Limb (tissue), 2 donors: ENCODE results near the gene KNCN.

Source experiments
- DNase-seq, 2 donors: peaks; one replicate each; pipeline ENCODE4 v3.0.0-alpha.2; 2016; ENCODE audit errors: extremely low spot score in 2 of 2

KNCN gene

DNA sequence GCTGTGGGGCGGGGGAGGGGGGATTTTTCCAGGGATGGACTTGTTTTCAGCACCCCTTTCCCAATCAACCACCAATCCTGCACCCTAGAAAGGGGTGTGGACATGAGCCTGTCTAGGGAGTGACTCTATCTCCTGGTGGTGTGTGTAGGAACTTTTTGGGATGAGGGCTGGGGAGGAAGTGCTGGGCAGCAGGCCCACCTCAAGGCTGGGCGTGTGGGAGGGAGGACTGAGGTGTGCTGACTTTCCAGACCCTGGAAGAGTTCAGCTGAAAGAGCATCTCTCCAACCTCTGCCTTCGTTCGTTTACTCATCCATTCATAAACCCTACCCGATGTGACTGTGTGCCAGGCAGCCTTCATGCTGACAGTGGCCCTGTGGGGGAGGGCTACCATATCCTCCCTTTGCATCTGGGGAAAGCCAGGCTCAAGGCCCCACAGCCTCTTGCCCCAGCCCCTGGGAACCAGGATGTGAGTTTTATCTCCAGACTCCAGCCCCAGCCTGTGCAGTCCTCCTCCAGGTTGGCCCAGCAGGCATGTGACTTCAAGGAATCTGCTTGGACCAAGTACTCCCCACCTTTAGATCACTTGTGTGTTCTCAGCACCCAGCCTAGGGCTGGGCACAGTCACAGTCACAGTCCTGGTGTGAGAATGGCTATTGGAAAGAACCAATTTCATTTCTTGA lies 6.7 kb downstream of the KNCN start:
- no peak for DNase-seq

DNA sequence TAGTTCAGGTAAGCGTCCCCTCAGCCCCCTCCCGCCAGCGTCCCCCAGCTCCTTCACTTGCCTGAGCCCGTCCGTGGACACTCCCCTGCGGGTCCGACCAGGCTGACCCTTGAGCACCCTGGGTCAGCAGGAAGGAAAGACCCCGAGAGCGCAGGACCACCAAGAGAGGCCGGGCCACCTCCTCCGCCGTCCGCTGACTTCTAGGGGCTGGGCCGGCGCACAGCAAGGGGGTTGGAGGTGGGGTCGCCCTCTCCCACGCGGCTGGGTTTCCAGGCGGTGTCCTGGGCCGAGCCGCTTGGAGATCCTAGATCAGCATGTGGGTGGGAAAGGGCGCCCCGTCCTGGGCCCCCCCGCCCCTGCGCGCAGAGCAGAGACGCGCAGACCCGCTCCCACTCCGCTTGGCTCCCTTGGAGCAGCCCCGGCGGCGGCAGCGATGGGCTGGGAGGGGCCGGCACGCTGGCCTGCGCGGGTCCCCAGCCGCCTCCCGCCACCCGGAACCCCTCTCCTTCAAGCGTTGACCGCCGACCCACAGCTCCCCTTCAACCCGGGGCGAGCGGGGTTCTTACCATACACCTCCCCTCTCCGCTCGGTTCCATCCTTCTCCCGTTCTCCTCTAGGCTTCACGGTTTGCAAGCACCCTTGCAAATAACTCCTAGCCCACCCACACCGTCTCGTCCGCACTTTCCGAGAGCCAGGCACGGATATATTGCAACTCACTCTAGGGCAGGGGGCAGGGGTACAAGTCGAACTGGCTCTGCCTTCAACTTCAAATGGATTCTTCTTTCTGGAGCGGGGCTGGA lies 7.5 kb downstream of the KNCN start:
- no peak for DNase-seq

DNA sequence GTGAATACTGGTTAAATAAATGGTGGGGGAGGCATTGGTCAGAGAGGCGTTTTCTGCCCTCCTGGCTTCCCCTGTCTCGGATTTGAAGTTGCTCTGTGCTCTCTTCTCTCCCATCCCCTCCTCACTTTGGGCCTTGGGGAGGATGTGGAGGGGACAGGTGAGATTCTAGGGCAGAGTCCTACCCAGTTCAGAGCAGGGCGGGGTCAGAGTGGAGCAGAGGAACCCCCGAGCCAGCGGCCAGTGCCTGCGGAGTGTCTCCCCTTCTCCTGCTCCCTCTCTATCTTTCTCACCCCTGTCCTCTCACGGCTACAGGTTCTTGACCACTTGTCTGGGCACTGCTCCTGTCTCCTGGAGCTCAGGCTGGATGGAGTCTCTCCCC lies 8.1 kb downstream of the KNCN start:
- no peak for DNase-seq

DNA sequence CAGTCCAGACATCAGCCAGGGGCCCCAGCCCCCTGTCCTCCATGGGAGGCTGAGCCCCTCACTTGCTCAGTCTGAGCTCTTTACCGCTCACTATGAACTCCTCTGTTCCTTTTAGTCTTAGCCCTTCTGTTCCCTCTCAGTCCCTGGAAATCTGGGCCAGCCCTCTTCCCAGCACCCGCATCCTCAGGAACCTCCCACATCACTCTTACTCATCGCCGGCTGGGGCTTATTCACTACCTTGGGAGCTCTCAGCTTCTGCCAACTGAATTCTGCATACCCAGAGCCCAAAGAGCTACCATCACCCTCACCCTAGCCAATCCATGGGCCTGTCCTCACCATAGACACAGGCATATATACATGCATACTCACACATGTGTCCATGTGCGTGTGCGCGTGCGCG lies 11.5 kb downstream of the KNCN start:
- no peak for DNase-seq

DNA sequence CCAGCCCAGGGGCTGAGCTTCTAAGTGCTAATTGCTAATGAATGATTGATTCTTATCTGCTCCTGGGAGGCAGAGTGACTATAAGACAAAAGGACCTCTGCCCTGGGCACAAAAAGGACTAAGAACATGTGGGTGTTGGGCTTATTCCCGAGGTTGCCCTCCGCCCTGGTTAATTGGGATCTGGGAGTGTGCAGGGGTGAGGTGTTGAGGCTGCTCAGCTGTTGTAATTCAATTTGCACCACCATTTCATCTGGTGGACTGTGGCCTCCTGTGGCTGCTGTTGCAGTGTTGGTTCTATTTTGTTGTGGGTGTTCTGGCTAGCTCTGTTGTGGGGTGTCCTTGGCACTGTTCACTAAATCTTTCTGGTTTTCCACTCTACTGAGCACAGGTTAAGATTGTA lies 13.3 kb downstream of the KNCN start:
- DNase-seq, result no peak

DNA sequence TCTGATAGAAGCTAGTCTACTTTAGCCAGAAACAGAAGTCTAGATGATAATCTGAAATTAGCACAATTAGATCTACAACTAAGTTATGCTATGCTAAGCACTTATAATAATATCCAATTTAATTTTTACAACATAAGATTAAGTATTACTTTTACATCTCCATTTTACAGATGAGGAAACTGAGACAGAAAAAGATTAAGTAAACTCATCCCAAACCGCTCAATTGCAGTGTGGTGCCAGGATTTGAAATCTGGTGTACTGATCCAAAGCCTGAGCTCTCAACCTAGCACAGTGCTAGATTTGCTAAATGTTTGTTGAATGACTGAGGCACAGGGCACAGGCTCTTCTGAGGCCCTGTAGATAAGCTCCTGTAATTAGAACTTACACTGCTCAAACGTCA lies 13.8 kb downstream of the KNCN start:
- DNase-seq, result no peak

DNA sequence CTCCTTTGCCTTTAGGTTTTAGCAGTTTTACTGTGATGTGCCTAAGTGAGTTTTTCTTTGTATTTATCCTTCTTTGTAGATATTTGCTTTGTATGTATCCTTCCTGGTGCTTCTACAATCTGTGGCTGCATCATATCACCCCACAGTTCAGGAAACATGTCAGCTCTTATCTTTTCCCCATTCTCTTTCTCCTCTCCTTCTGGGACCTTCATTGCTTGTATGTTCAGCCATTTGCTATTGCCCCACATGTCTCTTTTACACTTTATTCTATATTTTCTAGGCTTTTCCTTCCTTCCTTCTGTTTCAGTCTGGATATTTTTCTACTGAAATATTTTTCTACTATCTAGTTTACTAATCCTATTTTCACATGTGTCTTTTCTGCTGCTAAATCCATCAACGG lies 14.9 kb downstream of the KNCN start:
- no peak for DNase-seq

DNA sequence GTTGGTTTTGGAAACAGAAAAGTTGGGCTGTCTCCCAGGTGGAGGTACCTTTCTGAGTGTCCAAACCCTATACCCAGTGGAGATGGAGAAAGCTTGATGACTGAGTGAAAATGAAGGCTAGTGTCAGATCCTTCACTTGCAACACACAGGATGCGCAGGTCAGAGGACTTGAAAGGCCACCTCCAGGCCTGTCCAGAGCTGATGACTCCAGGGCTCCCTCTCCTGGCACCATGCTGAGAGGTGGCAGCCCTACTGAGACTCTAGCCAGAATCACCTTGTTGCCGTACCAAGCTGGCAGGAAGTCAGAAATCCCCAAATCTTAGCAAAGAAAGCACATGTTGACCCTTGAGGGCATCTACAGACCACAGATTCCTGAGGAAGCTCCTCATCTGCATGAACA lies 16.4 kb downstream of the KNCN start:
- DNase-seq, result no peak

DNA sequence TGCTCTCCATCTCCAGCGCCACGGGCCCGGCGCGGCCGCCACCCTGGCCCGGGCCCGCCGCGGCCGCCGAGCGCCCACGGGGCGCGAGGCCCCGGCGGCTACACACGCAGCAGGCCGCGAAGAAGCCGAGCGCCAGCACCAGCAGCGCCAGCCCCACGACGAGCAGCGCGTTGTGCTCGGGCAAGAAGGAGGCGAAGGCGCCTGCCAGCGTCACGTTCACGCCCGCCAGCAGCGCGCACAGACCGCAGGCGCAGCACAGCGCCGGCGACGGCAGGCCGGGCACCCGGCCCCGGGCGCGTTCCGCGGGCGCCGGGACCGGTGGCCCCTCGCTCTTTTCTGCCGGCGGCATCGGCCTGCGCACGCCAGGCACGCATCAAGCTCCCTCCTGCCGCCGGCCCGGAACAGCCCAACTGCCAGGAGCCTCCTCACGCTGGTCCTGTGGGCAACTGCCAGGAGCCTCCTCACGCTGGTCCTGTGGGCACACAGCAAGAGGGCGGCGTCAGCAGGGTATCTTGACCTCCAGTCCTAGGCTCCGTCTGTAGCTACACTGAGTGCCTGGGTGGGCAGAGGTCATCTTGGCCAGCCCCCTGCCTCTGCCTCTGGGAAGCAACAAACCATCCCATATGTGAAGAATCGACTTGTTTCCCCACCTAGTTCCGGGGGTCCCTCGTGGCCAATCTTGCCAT lies 18.1 kb downstream of the KNCN start:
- DNase-seq, result peak; percentile 38 to 72

DNA sequence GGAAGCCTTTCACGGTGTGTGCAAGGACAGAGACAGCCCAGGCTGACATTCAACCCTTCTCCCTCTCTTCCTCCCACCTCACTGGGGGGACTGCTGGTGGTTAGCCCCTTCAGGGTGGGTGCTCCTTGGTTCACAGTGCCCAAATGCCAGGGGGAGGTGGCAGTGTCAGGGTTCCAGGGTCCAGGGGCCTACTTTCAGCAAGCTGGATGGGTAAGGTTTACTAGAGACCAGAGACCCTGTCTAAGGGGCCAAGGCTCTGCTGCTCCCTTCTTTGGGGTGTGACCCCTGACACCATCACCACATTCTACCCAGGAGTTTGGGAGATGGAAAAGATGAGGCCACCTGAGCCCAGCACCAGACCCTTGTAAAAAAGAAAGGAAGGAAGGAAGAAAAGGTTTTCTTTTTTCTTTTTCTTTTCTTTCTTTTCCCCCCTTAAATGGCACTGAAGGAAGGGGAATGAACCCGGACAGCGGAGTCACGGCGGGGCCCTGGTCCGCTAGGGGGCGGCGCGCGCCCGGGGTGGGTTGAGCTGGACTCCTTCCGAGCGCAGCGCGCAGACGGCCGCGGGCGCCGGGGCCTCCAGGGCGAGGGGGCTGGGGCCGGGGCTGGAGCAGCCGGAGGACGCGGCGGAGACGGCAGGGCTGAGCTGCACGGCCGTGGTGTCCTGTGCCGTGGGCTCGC lies 18.8 kb downstream of the KNCN start:
- DNase-seq, result peak; percentile 54 to 85

DNA sequence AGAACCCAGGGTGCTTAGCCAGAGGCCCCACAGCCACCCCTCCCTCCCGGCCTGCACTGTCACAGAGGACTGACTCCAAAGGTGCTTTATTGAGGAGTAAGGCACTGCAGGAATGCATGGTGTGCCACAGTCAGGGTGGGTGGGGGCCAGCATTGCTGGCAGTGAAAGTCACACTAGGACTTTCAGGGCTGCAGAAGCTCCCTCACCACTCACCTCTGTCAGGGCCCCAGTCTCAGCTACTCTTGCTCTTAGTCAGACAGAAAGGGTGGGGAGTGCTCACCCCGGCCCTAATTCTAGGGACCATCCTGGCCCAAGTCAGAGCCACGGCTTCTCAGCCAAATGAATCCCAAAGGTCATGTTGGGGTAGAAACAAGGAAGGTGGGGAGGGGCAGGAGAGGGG lies 19.4 kb downstream of the KNCN start:
- DNase-seq, result no peak

DNA sequence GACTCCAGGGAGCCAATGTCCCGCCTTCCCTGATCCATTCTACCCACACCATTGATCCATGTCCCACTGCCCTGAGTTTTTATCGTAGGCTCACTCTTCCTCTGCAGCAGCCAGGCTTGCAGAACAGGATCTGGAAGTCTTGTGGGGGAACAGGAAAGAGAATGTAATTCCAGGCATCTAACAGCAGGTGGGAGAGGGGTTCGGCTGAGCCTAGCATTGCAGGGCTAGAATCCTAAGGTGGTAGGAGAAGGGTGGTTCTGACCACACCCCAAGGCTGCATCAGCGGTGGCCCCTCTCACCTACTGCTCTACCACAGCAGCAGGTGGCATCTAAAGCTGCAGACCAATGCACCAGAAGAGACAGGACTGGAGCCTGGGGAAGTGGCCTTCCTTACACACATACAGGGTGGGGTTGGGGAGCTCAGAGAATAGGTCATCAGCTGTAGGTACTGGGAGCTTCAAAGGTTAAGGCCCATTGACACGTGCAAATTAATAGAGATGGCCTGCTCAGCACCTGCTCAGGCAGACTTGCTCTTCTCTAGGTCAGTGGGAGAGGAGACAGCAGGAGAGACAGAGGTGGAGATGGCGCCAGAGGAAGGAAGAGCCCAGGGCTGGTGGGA lies 20.5 kb downstream of the KNCN start:
- DNase-seq, result no peak

DNA sequence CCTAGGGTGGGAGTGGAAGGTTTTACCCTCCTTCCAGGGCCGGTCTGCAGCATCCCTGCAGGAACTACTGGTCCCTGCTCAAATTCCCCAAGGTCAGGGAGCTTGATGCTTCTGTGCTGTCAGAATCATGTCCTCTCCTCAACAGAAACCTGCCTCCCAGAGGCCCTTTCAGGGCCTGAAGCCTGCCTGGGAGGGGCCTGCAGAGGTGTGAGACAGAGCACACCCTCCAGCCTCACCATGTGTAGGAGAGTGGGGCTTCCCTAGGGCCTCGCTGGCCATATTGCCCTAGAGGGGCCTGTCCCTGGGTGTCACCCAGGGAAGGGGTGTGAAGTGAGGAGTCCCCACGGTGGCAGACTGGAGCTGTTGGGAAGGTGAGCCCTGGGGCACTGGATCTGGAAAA lies 21.1 kb downstream of the KNCN start:
- DNase-seq, result no peak

DNA sequence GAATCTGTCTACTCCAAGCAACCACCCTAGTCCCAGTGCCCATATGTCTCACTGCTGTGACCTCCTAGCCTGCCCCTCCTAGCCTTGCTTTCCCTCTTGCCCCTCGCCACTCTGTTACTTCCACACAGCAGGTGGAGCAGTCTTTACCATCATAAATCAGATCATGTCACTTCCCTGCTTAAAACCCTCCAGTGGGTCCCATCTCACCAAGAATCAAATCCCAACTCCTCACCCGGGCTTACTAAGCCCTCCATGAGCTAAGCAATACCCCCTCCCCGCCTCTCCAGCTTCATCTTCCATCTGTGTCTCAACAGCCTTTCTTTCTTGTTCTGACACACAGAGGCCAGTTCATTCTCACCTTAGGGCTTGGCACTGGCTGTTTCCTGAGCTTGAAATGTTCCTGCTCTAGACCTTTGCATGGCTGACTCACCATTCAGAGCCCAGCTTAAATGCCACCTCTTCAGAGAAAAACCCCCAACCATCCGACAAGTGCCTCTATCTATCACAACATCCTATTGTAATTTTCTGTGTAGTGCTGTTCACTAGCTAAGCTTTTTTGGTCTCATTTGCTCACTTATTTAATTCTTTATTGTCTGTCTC lies 22.3 kb downstream of the KNCN start:
- DNase-seq, result no peak

DNA sequence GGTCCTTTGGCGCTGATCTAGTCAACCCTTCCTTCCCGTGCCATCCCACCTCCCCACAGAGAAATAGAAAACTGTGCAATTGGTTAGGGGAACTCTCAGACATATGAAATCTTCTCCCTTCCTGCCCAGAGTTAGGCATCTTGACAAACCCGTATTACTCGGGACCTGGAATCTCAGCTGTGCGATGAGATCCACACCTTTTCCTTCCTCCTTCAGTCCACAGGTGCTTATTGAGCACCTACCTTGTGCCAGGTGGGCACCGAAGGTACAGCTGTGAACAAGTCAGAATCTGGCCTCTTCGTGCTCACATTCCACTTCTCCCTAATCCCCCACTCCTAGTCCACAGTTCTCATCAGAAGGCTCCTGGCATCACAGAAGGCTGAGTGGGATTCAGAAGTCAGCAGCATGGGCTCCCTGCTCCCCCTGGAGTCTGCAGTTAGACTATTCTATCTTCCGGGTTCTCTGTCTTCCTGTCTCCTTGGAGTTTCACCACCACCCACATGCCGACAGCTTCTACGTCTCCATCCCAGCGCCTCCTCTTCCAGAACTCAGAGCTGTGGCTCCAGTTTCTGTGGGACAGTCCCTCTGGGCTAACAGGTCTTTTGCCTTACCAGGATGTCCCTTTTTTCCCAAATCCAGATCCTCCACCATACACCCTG lies 23.0 kb downstream of the KNCN start:
- no peak for DNase-seq

DNA sequence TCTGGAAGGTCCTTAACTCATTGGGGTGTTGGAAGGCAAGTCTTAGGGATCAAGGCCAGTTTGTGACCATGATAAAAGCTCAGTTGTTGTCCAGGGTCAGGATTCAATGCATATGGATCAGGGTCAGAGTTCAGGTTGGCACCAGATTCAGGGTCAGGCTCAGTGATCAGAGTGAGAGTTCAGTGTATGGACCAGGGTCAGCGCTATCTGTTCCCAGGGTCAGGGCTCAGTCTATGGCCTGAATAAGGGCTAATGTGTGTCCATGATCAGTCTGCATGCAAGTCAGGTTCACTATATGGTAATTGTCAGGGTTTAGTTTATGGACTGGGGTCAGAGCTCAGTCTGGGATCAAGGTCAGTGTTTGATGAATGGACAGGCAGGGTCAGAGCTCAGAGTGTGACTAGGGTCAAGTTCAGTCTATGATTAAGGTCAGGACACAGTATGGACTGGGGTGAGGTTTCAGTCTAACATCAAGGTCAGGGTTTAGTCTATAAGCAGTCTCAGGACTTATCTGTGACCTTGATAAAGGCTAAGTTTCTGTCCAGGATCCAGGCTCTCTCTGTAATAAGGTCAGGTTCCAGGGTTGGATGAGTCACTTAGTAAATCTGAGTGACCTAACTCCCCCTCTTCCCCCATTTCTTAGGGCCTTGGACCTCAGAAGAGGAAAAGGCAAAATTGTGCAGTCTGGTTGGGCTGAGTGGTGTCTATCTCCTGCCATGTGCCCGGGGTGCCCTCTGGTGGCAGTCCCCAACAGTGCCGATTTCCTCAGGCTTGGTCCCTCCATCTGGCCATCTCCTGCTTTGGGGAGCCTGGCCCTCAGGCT lies 23.8 kb downstream of the KNCN start:
- DNase-seq, result peak; percentile 49 to 88

DNA sequence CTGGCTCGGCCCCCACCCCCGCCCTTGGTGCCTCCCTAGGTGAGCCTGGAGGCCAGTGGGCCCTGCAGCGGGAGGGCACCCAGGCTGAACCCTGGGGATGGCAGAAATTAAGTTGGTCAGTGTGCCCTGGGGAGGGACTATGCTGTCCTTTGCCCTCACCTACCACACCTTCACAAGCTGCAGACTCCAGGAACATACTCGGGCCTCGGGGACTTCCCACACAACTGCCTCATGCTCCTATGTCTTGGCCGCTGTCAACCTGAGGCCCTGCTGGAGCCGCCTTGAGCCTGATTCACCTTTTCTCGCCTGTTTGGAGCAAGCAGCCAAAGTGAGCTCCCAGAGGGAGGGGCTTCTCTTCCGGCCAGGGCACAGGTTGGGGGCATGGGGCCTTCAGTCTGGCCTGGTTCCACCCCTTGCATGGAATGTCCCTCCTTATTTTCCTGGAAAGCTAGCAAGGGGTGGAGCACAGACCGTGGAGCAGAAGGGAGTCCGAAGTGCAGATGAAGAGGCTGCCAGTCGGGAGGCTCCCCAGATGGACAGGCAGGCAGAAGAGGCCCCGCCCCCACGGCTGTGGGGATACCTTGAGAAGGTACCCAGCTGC lies 24.7 kb downstream of the KNCN start:
- DNase-seq, result no peak

DNA sequence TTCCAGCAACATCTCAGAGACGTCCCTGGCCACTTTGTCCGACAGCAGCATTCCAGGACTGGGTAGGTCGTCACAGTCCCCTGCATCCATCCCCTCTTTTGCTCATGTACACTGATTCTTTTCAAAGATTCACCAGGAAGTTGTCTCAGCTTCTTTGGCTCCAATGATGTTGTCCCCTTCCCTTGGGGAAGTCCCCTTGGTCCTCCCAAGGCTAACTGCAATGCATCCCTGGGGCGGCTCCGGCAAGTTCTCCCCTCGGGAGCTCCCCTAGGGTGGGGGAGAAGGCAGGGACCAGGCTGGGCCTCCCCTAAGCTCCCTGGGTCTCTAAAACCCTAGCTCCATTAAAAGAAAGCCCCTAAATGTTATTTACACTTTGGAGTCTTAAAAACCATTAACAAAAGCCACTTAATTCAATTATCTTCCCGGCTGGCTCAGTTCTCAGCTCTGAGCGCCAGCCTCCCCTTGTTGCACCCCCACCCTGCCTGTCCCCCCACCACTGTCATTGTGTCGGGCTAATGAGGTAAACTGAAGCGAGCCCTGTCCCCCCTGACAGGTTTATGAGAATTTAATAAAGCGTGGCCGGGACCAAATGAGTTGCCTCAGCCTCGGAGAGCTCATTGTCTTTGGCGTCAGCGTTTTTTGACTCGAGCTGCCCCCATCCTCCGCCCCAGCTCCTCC lies 25.3 kb downstream of the KNCN start:
- no peak for DNase-seq
